GM12878 (cell line): ENCODE measurements around the gene HEATR1. TPM values are rescaled to one million over a fixed set of nuclear protein-coding genes. Genes with fewer than 3 reads are reported as not detected.

Experiments
- ATAC-seq: fragments of 200-7000 bp; cut with Tn5 transposase; 3 replicates; pipeline ENCODE4 v1.9.1; 2020; ENCODE audit warnings: mild to moderate bottlenecking, moderate library complexity
- BruUV-seq: library from RNA; stranded (reverse); fragments of 400-500 nt; replicated peaks from 2 replicates; lab custom pipeline; 2021; lab: Mats Ljungman, UMichigan
- CTCF ChIA-PET: fragments of 300-600 bp; sonication (Branson Sonifier 250); formaldehyde crosslinking; extraction: SDS; loops from one replicate; lab custom pipeline; 2021; ENCODE audit warnings: inconsistent platforms; lab: Yijun Ruan, JAX
- POLR2A ChIA-PET: fragments of 350-600 bp; formaldehyde crosslinking; extraction: SDS; loops from one replicate; lab custom pipeline; 2021; ENCODE audit warnings: inconsistent platforms; lab: Charles Lee
- RAD21 ChIA-PET: fragments of 300-600 bp; sonication (Branson Sonifier 250); formaldehyde crosslinking; loops from one replicate; lab custom pipeline; 2023; ENCODE audit warnings: antibody characterized with exemption; ENCODE audit not compliant: unreplicated experiment; lab: Charles Lee
- SMC1A ChIA-PET: fragments of 300-600 bp; sonication (Branson Sonifier 250); formaldehyde crosslinking; loops from one replicate; lab custom pipeline; 2023; ENCODE audit not compliant: unreplicated experiment, uncharacterized antibody; lab: Charles Lee
- DNase-seq: peaks from one replicate; pipeline ENCODE4 v3.0.0-alpha.2; 2011; ENCODE audit warnings: low read depth, low spot score
- FAIRE-seq: peaks from 3 replicates; lab custom pipeline; 2011; peaks lifted over from hg19 to GRCh38; lab: Jason Lieb, UNC
- H2AFZ ChIP-seq: 2 replicates; pipeline ENCODE4 v1.6.0; 2011; ENCODE audit warnings: low read depth, low read length, control low read depth; ENCODE audit not compliant: control insufficient read depth
- H3K27ac ChIP-seq: 2 replicates; pipeline ENCODE4 v1.5.1; 2011; ENCODE audit warnings: control low read depth; ENCODE audit not compliant: control insufficient read depth, insufficient read depth
- H3K27me3 ChIP-seq, 2 experiments: replicated peaks in 1 of 2; 2 replicates each; pipeline versions ENCODE4 v1.6.0 to v1.6.1; 2011; ENCODE audit warnings: low read length in 1 of 2; ENCODE audit not compliant: control insufficient read depth in 2 of 2, insufficient read depth in 2 of 2
- H3K36me3 ChIP-seq, 2 experiments: 2 replicates each; pipeline ENCODE4 v1.5.1; 2011; ENCODE audit warnings: low read length in 1 of 2; ENCODE audit not compliant: control insufficient read depth in 2 of 2, insufficient read depth in 2 of 2
- H3K4me1 ChIP-seq: 2 replicates; pipeline ENCODE4 v1.6.1; 2011; ENCODE audit warnings: mild to moderate bottlenecking, low read length, moderate library complexity, mixed read lengths; ENCODE audit not compliant: control insufficient read depth, insufficient read depth
- H3K4me2 ChIP-seq: 2 replicates; pipeline ENCODE4 v1.6.0; 2011; ENCODE audit warnings: control low read depth; ENCODE audit not compliant: control insufficient read depth, insufficient read depth
- H3K4me3 ChIP-seq: fragments of 200-600 bp; sonication (generic); 2 replicates; pipeline ENCODE4 v1.5.1; 2016
- H3K79me2 ChIP-seq: 2 replicates; pipeline ENCODE4 v1.6.0; 2011; ENCODE audit warnings: low read length; ENCODE audit not compliant: control insufficient read depth, insufficient read depth
- H3K9ac ChIP-seq: 2 replicates; pipeline ENCODE4 v1.8.0; 2011; ENCODE audit warnings: low read length, control low read depth, mixed read lengths; ENCODE audit not compliant: control insufficient read depth, insufficient read depth
- H3K9me3 ChIP-seq: replicated peaks from 3 replicates; pipeline ENCODE4 v1.5.1; 2011; ENCODE audit warnings: mild to moderate bottlenecking, low read length; ENCODE audit not compliant: control insufficient read depth, insufficient read depth
- H4K20me1 ChIP-seq: 2 replicates; pipeline ENCODE4 v1.6.0; 2011; ENCODE audit not compliant: control insufficient read depth, insufficient read depth
- FOXM1 ChIP-seq: IDR thresholded peaks from 2 replicates; pipeline ENCODE4 v1.6.1; 2012; ENCODE audit warnings: low read depth, mild to moderate bottlenecking, inconsistent platforms, low read length, moderate library complexity
- KLF5 ChIP-seq: fragments of 450-650 bp; IDR thresholded peaks from 2 replicates; pipeline ENCODE4 v1.6.1; 2014; ENCODE audit warnings: mild to moderate bottlenecking; ENCODE audit not compliant: partially characterized antibody
- NFIC ChIP-seq: IDR thresholded peaks from 2 replicates; pipeline ENCODE4 v1.6.1; 2012; ENCODE audit warnings: low read depth, mild to moderate bottlenecking, inconsistent platforms, low read length, moderate library complexity
- RB1 ChIP-seq: fragments of 450-650 bp; formaldehyde crosslinking; IDR thresholded peaks from 2 replicates; pipeline ENCODE4 v1.6.1; 2017; ENCODE audit warnings: mild to moderate bottlenecking, borderline replicate concordance
- SIX5 ChIP-seq: IDR thresholded peaks from 2 replicates; pipeline ENCODE4 v1.6.1; 2011; ENCODE audit warnings: mild to moderate bottlenecking, low read depth, low read length, moderate library complexity; ENCODE audit not compliant: severe bottlenecking
- SMARCA5 ChIP-seq: fragments of 450-650 bp; IDR thresholded peaks from 2 replicates; pipeline ENCODE4 v1.6.1; 2017; ENCODE audit warnings: mild to moderate bottlenecking
- WGBS: methylation state at CpG from one replicate; pipeline ENCODE4 v1.1.6; 2016; ENCODE audit warnings: low lambda C conversion rate; ENCODE audit not compliant: insufficient replicate concordance, insufficient coverage; ENCODE audit errors: missing lambda C conversion rate; 5-methylcytosine and 5-hydroxymethylcytosine counted together
- in situ Hi-C: fragments of 300-500 bp; cut with MboI; formaldehyde crosslinking; loops from 9 replicates; pipeline ENCODE4 v1.14.3; 2018; ENCODE audit warnings: mixed read lengths
- intact Hi-C: fragments of 100-400 bp; cut with micrococcal nuclease; formaldehyde crosslinking; loops from one replicate; pipeline ENCODE4 v1.14.2; 2022; ENCODE audit not compliant: unreplicated experiment
- polyA plus RNA-seq, 11 experiments: library from polyadenylated mRNA; depleted of rRNA in 4 of 11; unstranded in 6 of 11; stranded (reverse) in 5 of 11; fragments of >200 nt; fragmentation: Nextera tagmentation in 4 of 11; fragmentation: Illumina TruSeq in 1 of 11; extraction: Ambion mirVana in 4 of 11; extraction: Trizol in 1 of 11; gene quantifications; 1 replicate in 1 of 11; 2 replicates in 10 of 11; pipeline versions ENCODE4 v1.2.1 to v1.2.3, GENCODE V29; 2011 to 2016; ENCODE audit warnings: inconsistent platforms in 2 of 11, missing spikeins in 2 of 11, low read depth in 1 of 11
- total RNA-seq, 4 experiments: library from RNA; depleted of rRNA in 3 of 4; stranded (reverse); fragments of >200 nt in 3 of 4; fragmentation: Illumina TruSeq in 1 of 4; extraction: Trizol in 1 of 4; gene quantifications; 2 replicates each; pipeline versions ENCODE4 v1.2.1 to v1.2.3, GENCODE V29; 2013 to 2021
- TF ChIP-seq, protein P1 (sequence below): fragments of 450-650 bp; IDR thresholded peaks from 2 replicates; pipeline ENCODE4 v1.6.1; 2017; ENCODE audit warnings: mild to moderate bottlenecking, low read depth, inconsistent platforms; ENCODE audit not compliant: poor library complexity, severe bottlenecking
- TF ChIP-seq, protein P2 (sequence below): fragments of 450-650 bp; IDR thresholded peaks from 2 replicates; pipeline ENCODE4 v1.6.1; 2017; ENCODE audit warnings: antibody characterized with exemption, mild to moderate bottlenecking, moderate library complexity
- TF ChIP-seq, protein P3 (sequence below): IDR thresholded peaks from 2 replicates; pipeline ENCODE4 v1.6.1; 2012; ENCODE audit warnings: low read depth, low read length, improper control_type of control experiment
- TF ChIP-seq, protein P4 (sequence below): fragments of 450-650 bp; IDR thresholded peaks from 2 replicates; pipeline ENCODE4 v1.6.1; 2017; ENCODE audit warnings: borderline replicate concordance

HEATR1 gene
- total and polyA plus RNA-seq, 10 of the 15 experiments (the other 5 are each of a cell fraction or from before 2014, with no cell fraction given): 8.6 to 72.3 (median 41.9) TPM

DNA sequence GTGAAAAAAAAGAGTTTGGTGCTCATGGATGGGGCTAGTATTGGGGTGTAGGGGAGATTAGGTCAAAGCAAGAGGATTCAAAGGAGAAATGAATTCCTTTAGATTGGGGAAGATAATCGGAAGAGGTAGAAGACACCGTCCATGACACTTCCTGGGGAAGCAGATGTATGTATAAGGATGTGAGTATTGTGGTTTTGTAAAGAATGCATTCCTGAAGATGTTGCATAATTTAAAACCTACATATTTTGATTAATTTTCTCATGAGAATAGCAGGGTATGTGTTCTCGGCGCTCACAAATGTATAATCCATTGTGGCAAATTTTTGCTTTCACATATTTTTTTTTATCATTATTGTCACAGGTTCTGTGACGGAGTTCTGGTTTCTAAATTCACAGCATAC, 86.0 kb downstream of the HEATR1 start:
- ChIA-PET CTCF (interaction anchor here (1.2 to 1.8 kb wide), 2 partner anchors 15 to 20 kb away, joined by 3 to 4 read pairs; no protein-coding TSS in a partner anchor), RAD21 (no interaction called here), POLR2A (no interaction called here), SMC1A (interaction anchor here (1.2 kb wide), 1 partner anchor 11 kb away, joined by 3 read pairs; no protein-coding TSS in a partner anchor)
- WGBS: 9% methylated on average over 5 of the region's 5 CpGs
- H3K36me3 ChIP-seq: no peaks in the 10 kb centered on the region
- no peaks in the 10 kb centered on the region for H3K27me3 ChIP-seq
- in situ Hi-C loops (no loop called here), intact Hi-C loops (no loop called here)
- ATAC-seq (no peak), DNase-seq (no peak), FAIRE-seq (no peak)
- H3K4me2 ChIP-seq: no peak overlapping the region
- no peak overlapping the region for H3K27ac ChIP-seq
- BruUV-seq: no TSS peak
- H3K9me3 ChIP-seq: no peaks in the 10 kb centered on the region
- no peaks in the 10 kb centered on the region for H3K79me2 ChIP-seq
- H4K20me1 ChIP-seq: no peaks in the 10 kb centered on the region
- H3K9ac ChIP-seq: no peak overlapping the region; the same call in 1 of the 2 replicates
- no peaks in the 10 kb centered on the region for H3K4me1 ChIP-seq
- H3K4me3 ChIP-seq: no peak overlapping the region
- no peak for TF ChIP-seq NFIC
- TF ChIP-seq, protein P1, sequence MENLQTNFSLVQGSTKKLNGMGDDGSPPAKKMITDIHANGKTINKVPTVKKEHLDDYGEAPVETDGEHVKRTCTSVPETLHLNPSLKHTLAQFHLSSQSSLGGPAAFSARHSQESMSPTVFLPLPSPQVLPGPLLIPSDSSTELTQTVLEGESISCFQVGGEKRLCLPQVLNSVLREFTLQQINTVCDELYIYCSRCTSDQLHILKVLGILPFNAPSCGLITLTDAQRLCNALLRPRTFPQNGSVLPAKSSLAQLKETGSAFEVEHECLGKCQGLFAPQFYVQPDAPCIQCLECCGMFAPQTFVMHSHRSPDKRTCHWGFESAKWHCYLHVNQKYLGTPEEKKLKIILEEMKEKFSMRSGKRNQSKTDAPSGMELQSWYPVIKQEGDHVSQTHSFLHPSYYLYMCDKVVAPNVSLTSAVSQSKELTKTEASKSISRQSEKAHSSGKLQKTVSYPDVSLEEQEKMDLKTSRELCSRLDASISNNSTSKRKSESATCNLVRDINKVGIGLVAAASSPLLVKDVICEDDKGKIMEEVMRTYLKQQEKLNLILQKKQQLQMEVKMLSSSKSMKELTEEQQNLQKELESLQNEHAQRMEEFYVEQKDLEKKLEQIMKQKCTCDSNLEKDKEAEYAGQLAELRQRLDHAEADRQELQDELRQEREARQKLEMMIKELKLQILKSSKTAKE: no peak
- no peak for TF ChIP-seq FOXM1
- TF ChIP-seq KLF5: no peak
- no peak for TF ChIP-seq SMARCA5
- TF ChIP-seq, protein P2, sequence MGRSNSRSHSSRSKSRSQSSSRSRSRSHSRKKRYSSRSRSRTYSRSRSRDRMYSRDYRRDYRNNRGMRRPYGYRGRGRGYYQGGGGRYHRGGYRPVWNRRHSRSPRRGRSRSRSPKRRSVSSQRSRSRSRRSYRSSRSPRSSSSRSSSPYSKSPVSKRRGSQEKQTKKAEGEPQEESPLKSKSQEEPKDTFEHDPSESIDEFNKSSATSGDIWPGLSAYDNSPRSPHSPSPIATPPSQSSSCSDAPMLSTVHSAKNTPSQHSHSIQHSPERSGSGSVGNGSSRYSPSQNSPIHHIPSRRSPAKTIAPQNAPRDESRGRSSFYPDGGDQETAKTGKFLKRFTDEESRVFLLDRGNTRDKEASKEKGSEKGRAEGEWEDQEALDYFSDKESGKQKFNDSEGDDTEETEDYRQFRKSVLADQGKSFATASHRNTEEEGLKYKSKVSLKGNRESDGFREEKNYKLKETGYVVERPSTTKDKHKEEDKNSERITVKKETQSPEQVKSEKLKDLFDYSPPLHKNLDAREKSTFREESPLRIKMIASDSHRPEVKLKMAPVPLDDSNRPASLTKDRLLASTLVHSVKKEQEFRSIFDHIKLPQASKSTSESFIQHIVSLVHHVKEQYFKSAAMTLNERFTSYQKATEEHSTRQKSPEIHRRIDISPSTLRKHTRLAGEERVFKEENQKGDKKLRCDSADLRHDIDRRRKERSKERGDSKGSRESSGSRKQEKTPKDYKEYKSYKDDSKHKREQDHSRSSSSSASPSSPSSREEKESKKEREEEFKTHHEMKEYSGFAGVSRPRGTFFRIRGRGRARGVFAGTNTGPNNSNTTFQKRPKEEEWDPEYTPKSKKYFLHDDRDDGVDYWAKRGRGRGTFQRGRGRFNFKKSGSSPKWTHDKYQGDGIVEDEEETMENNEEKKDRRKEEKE: no peak
- TF ChIP-seq SIX5: no peak
- TF ChIP-seq, protein P3, sequence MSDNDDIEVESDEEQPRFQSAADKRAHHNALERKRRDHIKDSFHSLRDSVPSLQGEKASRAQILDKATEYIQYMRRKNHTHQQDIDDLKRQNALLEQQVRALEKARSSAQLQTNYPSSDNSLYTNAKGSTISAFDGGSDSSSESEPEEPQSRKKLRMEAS: no peak
- no peak for TF ChIP-seq RB1
- TF ChIP-seq, protein P4, sequence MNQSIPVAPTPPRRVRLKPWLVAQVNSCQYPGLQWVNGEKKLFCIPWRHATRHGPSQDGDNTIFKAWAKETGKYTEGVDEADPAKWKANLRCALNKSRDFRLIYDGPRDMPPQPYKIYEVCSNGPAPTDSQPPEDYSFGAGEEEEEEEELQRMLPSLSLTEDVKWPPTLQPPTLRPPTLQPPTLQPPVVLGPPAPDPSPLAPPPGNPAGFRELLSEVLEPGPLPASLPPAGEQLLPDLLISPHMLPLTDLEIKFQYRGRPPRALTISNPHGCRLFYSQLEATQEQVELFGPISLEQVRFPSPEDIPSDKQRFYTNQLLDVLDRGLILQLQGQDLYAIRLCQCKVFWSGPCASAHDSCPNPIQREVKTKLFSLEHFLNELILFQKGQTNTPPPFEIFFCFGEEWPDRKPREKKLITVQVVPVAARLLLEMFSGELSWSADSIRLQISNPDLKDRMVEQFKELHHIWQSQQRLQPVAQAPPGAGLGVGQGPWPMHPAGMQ: no peak
- H2AFZ ChIP-seq: no peak overlapping the region
